Measurements from ENCODE around the gene MFSD2B. TPM values are rescaled to one million over a fixed set of nuclear protein-coding genes. Genes with fewer than 3 reads are reported as not detected.

Gene MFSD2B
- total RNA-seq, 1 donor from 2014 or later, result 0.34 TPM

- Mint-ChIP-seq H3K9me3 (ENCODE audit: unreplicated experiment) (no peaks in the 10 kb centered on the region), H3K4me1 (ENCODE audit: low read depth, unreplicated experiment) (peaks cover 4% of the 10 kb centered on the region), H3K27ac (ENCODE audit: unreplicated experiment) (no peak overlapping the region), H3K27me3 (ENCODE audit: low read depth, unreplicated experiment) (no peaks in the 10 kb centered on the region), H3K36me3 (ENCODE audit: low read depth, unreplicated experiment) (peaks cover 22% of the 10 kb centered on the region), H3K4me3 (ENCODE audit: unreplicated experiment) (no peak overlapping the region)
- Histone ChIP-seq H4K20me1 (ENCODE audit: insufficient read depth, low read length) (peaks cover 3% of the 10 kb centered on the region), H3K79me2 (ENCODE audit: insufficient read depth, low read length) (no peaks in the 10 kb centered on the region), H2AFZ (ENCODE audit: low read depth, low read length) (no peak overlapping the region), H3K27ac (ENCODE audit: low read depth, low read length) (no peak overlapping the region), H3K4me2 (ENCODE audit: low read length) (no peak overlapping the region), H3K4me3 (ENCODE audit: insufficient read depth, low read depth, low read length) (no peak overlapping the region), H3K27me3 (ENCODE audit: insufficient read depth, low read length) (no peaks in the 10 kb centered on the region), H3K9me3 (ENCODE audit: insufficient read depth, low read depth, low read length) (no peaks in the 10 kb centered on the region), H3K36me3 (ENCODE audit: insufficient read depth, low read length) (peaks cover 17% of the 10 kb centered on the region), H3K4me1 (ENCODE audit: insufficient read depth, low read length) (no peaks in the 10 kb centered on the region), H3K9ac (ENCODE audit: low read length) (no peak overlapping the region)
- FAIRE-seq, result no peak
- DNase-seq (ENCODE audit: low read depth), result no peak
- TF ChIP-seq CTCF (IDR thresholded peaks at IDR 0.05; ENCODE audit: insufficient read depth, low read depth, low read length) (no peak), EZH2 (IDR thresholded peaks at IDR 0.05; ENCODE audit: insufficient read depth, low read length) (no peak)
Observed at GRCh38 chr2:24026233-24026632, 16.3 kb downstream of the MFSD2B start.

- H3K27ac Mint-ChIP-seq (ENCODE audit: unreplicated experiment), result no peak overlapping the region
Observed at GRCh38 chr2:24038786-24039499, 29.1 kb downstream of the MFSD2B start.

More at GRCh38 chr2:24038786-24039499, 29.1 kb downstream of the MFSD2B start:
- H3K27me3 ChIP-seq (ENCODE audit: insufficient read depth, low read length), result no peaks in the 10 kb centered on the region
- H2AFZ ChIP-seq (ENCODE audit: low read depth, low read length), result no peak overlapping the region
- H3K9ac ChIP-seq (ENCODE audit: low read length), result no peak overlapping the region
- H4K20me1 ChIP-seq (ENCODE audit: insufficient read depth, low read length), result peaks cover 11% of the 10 kb centered on the region
- DNase-seq (ENCODE audit: low read depth), result no peak
- no peaks in the 10 kb centered on the region for H3K9me3 ChIP-seq (ENCODE audit: insufficient read depth, low read depth, low read length)
- H3K9me3 Mint-ChIP-seq (ENCODE audit: unreplicated experiment), result no peaks in the 10 kb centered on the region
- H3K4me3 Mint-ChIP-seq (ENCODE audit: unreplicated experiment), result no peak overlapping the region
- peaks cover 10% of the 10 kb centered on the region for H3K36me3 ChIP-seq (ENCODE audit: insufficient read depth, low read length)
- FAIRE-seq, result no peak
- H3K4me1 ChIP-seq (ENCODE audit: insufficient read depth, low read length), result no peaks in the 10 kb centered on the region
- peaks cover 31% of the 10 kb centered on the region for H3K79me2 ChIP-seq (ENCODE audit: insufficient read depth, low read length)
- H3K4me2 ChIP-seq (ENCODE audit: low read length), result no peak overlapping the region
- H3K27ac ChIP-seq (ENCODE audit: low read depth, low read length), result no peak overlapping the region
- TF ChIP-seq CTCF (IDR thresholded peaks at IDR 0.05; ENCODE audit: insufficient read depth, low read depth, low read length) (no peak), EZH2 (IDR thresholded peaks at IDR 0.05; ENCODE audit: insufficient read depth, low read length) (no peak)
- H3K36me3 Mint-ChIP-seq (ENCODE audit: low read depth, unreplicated experiment), result no peaks in the 10 kb centered on the region
- H3K27me3 Mint-ChIP-seq (ENCODE audit: low read depth, unreplicated experiment), result no peaks in the 10 kb centered on the region
- no peaks in the 10 kb centered on the region for H3K4me1 Mint-ChIP-seq (ENCODE audit: low read depth, unreplicated experiment)
- H3K4me3 ChIP-seq (ENCODE audit: insufficient read depth, low read depth, low read length), result no peak overlapping the region
